Neural cell (in vitro differentiated cells): ENCODE measurements around the gene DNASE1L2. TPM values are rescaled to one million over a fixed set of nuclear protein-coding genes. Genes with fewer than 3 reads are reported as not detected.
"Not testable (repeated sequence)": the region's sequence is repeated elsewhere in the genome, so short reads cannot be mapped to it uniquely, and the experiment has no call there.

Source experiments
- H2AFZ ChIP-seq: fragments of 200-600, 300-800 bp; sonication (generic), shearing (Covaris generic); 2 replicates; pipeline ENCODE4 v1.6.0; 2014; ENCODE audit warnings: low read depth, mild to moderate bottlenecking, antibody characterized with exemption, low read length, moderate library complexity
- H3F3A ChIP-seq: fragments of 200-600 bp; shearing (Covaris generic); 2 replicates; pipeline ENCODE4 v1.6.1; 2016; ENCODE audit warnings: mild to moderate bottlenecking, moderate library complexity, mixed read lengths, antibody characterized with exemption, low read length; ENCODE audit not compliant: insufficient read depth, poor library complexity, severe bottlenecking
- H3K27ac ChIP-seq: fragments of 200-600, 300-800 bp; sonication (generic), shearing (Covaris generic); 2 replicates; pipeline ENCODE4 v1.5.1; 2014; ENCODE audit warnings: mild to moderate bottlenecking, low read length, moderate library complexity
- H3K27me3 ChIP-seq: fragments of 300-800, 200-600 bp; sonication (generic), shearing (Covaris generic); 2 replicates; pipeline ENCODE4 v1.6.0; 2014; ENCODE audit warnings: mild to moderate bottlenecking, low read depth, low read length, moderate library complexity; ENCODE audit not compliant: insufficient read depth
- H3K36me3 ChIP-seq: fragments of 300-800, 200-600 bp; sonication (generic), shearing (Covaris generic); 2 replicates; pipeline ENCODE4 v1.5.1; 2014; ENCODE audit warnings: mild to moderate bottlenecking, antibody characterized with exemption, low read length, moderate library complexity; ENCODE audit not compliant: insufficient read depth
- H3K4me2 ChIP-seq: fragments of 300-800, 200-600 bp; sonication (generic), shearing (Covaris generic); 2 replicates; pipeline ENCODE4 v1.6.0; 2014; ENCODE audit warnings: mild to moderate bottlenecking, low read length
- H3K4me3 ChIP-seq: fragments of 300-800, 200-600 bp; sonication (generic), shearing (Covaris generic); 2 replicates; pipeline ENCODE4 v1.5.1; 2014; ENCODE audit warnings: mild to moderate bottlenecking, low read length, moderate library complexity
- H3K79me2 ChIP-seq: fragments of 200-600 bp; shearing (Covaris generic); replicated peaks from 2 replicates; pipeline ENCODE4 v1.6.0; 2014; ENCODE audit warnings: mild to moderate bottlenecking, low read length, moderate library complexity; ENCODE audit not compliant: insufficient read depth
- H3K9ac ChIP-seq: fragments of 300-800, 200-600 bp; sonication (generic), shearing (Covaris generic); 2 replicates; pipeline ENCODE4 v1.6.1; 2016; ENCODE audit warnings: mild to moderate bottlenecking, low read length, mixed read lengths
- H3K9me2 ChIP-seq: fragments of 200-600 bp; shearing (Covaris generic); 2 replicates; pipeline ENCODE4 v1.6.1; 2016; ENCODE audit warnings: mild to moderate bottlenecking, low read length, mixed read lengths; ENCODE audit not compliant: insufficient read depth
- H3K9me3 ChIP-seq: fragments of 200-600, 300-800 bp; sonication (generic), shearing (Covaris generic); 2 replicates; pipeline ENCODE4 v1.6.1; 2016; ENCODE audit warnings: mild to moderate bottlenecking, mixed run types, low read length, moderate library complexity, mixed read lengths
- H4K20me1 ChIP-seq: fragments of 200-600 bp; shearing (Covaris generic); 2 replicates; pipeline ENCODE4 v1.6.1; 2016; ENCODE audit warnings: mild to moderate bottlenecking, mixed run types; ENCODE audit not compliant: insufficient read depth
- EP300 ChIP-seq: fragments of 450-650 bp; conservative IDR thresholded peaks from 2 replicates; pipeline ENCODE4 v1.6.1; 2014; ENCODE audit warnings: antibody characterized with exemption, mild to moderate bottlenecking, moderate library complexity; ENCODE audit not compliant: poor library complexity, severe bottlenecking
- EZH2 ChIP-seq: fragments of 200-600, 300-800 bp; shearing (Covaris generic), sonication (generic); IDR thresholded peaks from 2 replicates; pipeline ENCODE4 v1.6.1; 2014; ENCODE audit warnings: antibody characterized with exemption, low read length, borderline replicate concordance, mild to moderate bottlenecking; ENCODE audit not compliant: insufficient read depth, poor library complexity, severe bottlenecking
- MXI1 ChIP-seq: fragments of 450-650 bp; conservative IDR thresholded peaks from 2 replicates; pipeline ENCODE4 v1.6.1; 2014; ENCODE audit warnings: antibody characterized with exemption, mild to moderate bottlenecking; ENCODE audit not compliant: poor library complexity, severe bottlenecking
- POLR2AphosphoS5 ChIP-seq: IDR thresholded peaks from 2 replicates; pipeline ENCODE4 v1.6.1; 2012
- RAD21 ChIP-seq: fragments of 450-650 bp; conservative IDR thresholded peaks from 2 replicates; pipeline ENCODE4 v1.6.1; 2014; ENCODE audit warnings: antibody characterized with exemption, mild to moderate bottlenecking, moderate library complexity
- SMC3 ChIP-seq: fragments of 450-650 bp; conservative IDR thresholded peaks from 2 replicates; pipeline ENCODE4 v1.6.1; 2014; ENCODE audit warnings: antibody characterized with exemption, mild to moderate bottlenecking, moderate library complexity; ENCODE audit not compliant: poor library complexity
- TAF1 ChIP-seq: IDR thresholded peaks from 2 replicates; pipeline ENCODE4 v1.6.1; 2012; ENCODE audit warnings: low read depth
- polyA plus RNA-seq: library from polyadenylated mRNA; depleted of rRNA; stranded (reverse); fragments of >200 nt; gene quantifications from 2 replicates; pipeline ENCODE4 v1.2.3, GENCODE V29; 2014
- TF ChIP-seq, protein P1 (sequence below): IDR thresholded peaks from 2 replicates; pipeline ENCODE4 v1.6.1; 2012; ENCODE audit warnings: borderline replicate concordance
- TF ChIP-seq, protein P2 (sequence below): fragments of 450-650 bp; IDR thresholded peaks from 2 replicates; pipeline ENCODE4 v1.5.1; 2014; ENCODE audit warnings: antibody characterized with exemption, mild to moderate bottlenecking, moderate library complexity; ENCODE audit not compliant: poor library complexity, severe bottlenecking

DNASE1L2 gene
- polyA plus RNA-seq, 1 donor from 2014 or later: 10.2 TPM

DNA sequence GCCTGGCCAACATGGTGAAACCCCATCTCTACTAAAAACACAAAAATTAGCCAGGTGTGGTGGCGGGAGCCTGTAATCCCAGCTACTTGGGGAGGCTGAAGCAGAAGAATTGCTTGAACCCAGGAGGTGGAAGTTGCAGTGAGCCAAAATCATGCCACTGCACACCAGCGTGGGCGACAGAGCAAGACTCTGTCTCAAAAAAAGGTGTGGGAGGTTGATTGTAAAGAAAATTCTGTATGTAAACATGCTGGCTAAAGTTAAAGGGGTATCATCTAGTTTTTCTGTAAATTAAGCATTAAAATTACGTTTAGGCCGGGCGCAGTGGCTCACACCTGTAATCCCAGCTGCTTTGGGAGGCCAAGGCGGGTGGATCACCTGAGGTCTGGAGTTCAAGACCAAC lies 22.3 kb downstream of the DNASE1L2 start:
- H3K79me2 ChIP-seq, H3K4me3 ChIP-seq, H2AFZ ChIP-seq, H3K36me3 ChIP-seq, H3K9ac ChIP-seq, H3K4me2 ChIP-seq, H3K27me3 ChIP-seq, H3F3A ChIP-seq, H3K27ac ChIP-seq, H4K20me1 ChIP-seq, H3K9me3 ChIP-seq, H3K9me2 ChIP-seq: not testable (repeated sequence)

DNA sequence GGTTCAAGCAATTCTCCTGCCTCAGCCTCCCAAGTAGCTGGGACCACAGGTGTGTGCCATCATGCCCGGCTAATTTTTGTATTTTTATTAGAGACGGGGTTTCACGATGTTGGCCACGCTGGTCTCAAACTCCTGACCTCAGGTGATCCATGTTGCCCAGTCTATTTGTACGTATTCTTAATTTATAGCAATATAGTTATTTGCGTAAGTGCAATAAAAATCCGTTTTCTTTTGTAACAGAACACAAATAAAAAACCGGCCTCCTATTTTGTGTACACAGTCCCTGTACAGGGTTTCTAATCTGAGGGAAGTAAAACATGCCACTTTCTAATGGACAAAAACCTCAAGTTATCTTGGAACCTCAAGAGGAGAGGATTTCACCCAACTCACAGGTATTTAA lies 24.0 kb downstream of the DNASE1L2 start:
- Histone ChIP-seq H3K27ac (no peak overlapping the region), H3K4me2 (no peak overlapping the region), H3K4me3 (no peak overlapping the region), H4K20me1 (no peaks in the 10 kb centered on the region), H3K9me2 (no peaks in the 10 kb centered on the region), H3F3A (no peaks in the 10 kb centered on the region), H3K9me3 (no peaks in the 10 kb centered on the region), H3K79me2 (peaks cover 18% of the 10 kb centered on the region), H3K27me3 (no peaks in the 10 kb centered on the region), H3K9ac (no peak overlapping the region), H3K36me3 (peaks cover 9% of the 10 kb centered on the region), H2AFZ (no peak overlapping the region)
- TF ChIP-seq EZH2 (no peak), TAF1 (no peak), EP300 (no peak), RAD21 (no peak), SMC3 (no peak), POLR2AphosphoS5 (no peak), MXI1 (no peak)
- TF ChIP-seq, protein P1, sequence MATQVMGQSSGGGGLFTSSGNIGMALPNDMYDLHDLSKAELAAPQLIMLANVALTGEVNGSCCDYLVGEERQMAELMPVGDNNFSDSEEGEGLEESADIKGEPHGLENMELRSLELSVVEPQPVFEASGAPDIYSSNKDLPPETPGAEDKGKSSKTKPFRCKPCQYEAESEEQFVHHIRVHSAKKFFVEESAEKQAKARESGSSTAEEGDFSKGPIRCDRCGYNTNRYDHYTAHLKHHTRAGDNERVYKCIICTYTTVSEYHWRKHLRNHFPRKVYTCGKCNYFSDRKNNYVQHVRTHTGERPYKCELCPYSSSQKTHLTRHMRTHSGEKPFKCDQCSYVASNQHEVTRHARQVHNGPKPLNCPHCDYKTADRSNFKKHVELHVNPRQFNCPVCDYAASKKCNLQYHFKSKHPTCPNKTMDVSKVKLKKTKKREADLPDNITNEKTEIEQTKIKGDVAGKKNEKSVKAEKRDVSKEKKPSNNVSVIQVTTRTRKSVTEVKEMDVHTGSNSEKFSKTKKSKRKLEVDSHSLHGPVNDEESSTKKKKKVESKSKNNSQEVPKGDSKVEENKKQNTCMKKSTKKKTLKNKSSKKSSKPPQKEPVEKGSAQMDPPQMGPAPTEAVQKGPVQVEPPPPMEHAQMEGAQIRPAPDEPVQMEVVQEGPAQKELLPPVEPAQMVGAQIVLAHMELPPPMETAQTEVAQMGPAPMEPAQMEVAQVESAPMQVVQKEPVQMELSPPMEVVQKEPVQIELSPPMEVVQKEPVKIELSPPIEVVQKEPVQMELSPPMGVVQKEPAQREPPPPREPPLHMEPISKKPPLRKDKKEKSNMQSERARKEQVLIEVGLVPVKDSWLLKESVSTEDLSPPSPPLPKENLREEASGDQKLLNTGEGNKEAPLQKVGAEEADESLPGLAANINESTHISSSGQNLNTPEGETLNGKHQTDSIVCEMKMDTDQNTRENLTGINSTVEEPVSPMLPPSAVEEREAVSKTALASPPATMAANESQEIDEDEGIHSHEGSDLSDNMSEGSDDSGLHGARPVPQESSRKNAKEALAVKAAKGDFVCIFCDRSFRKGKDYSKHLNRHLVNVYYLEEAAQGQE: no peak
- TF ChIP-seq, protein P2, sequence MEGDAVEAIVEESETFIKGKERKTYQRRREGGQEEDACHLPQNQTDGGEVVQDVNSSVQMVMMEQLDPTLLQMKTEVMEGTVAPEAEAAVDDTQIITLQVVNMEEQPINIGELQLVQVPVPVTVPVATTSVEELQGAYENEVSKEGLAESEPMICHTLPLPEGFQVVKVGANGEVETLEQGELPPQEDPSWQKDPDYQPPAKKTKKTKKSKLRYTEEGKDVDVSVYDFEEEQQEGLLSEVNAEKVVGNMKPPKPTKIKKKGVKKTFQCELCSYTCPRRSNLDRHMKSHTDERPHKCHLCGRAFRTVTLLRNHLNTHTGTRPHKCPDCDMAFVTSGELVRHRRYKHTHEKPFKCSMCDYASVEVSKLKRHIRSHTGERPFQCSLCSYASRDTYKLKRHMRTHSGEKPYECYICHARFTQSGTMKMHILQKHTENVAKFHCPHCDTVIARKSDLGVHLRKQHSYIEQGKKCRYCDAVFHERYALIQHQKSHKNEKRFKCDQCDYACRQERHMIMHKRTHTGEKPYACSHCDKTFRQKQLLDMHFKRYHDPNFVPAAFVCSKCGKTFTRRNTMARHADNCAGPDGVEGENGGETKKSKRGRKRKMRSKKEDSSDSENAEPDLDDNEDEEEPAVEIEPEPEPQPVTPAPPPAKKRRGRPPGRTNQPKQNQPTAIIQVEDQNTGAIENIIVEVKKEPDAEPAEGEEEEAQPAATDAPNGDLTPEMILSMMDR: no peak

DNA sequence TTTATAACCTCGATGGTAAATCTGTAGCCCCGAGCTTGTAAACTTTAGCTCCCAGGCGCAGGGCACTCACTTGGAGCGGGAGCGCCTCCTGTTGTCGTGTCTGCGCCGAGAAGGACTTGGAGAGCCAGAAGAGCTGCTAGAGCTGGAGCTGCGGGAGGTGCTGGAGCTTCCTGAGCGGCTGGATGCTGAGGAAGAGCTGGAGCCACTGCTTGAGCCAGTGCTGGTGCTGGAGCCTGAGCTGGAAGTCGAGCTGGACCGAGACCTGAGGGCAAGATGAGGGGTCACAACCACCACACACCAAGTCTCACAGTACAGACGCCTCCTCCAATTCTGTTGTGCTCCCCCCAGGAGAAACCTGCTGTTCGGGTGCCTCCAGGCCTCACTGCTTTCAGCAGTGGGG lies 26.8 kb downstream of the DNASE1L2 start:
- H3K36me3 ChIP-seq, H3K9ac ChIP-seq, H3K9me3 ChIP-seq, H3K27me3 ChIP-seq, H4K20me1 ChIP-seq, H3K4me3 ChIP-seq, H3F3A ChIP-seq, H3K27ac ChIP-seq, H2AFZ ChIP-seq, H3K9me2 ChIP-seq, H3K4me2 ChIP-seq: not testable (repeated sequence)
- H3K79me2 ChIP-seq: peaks cover 32% of the 10 kb centered on the region

DNA sequence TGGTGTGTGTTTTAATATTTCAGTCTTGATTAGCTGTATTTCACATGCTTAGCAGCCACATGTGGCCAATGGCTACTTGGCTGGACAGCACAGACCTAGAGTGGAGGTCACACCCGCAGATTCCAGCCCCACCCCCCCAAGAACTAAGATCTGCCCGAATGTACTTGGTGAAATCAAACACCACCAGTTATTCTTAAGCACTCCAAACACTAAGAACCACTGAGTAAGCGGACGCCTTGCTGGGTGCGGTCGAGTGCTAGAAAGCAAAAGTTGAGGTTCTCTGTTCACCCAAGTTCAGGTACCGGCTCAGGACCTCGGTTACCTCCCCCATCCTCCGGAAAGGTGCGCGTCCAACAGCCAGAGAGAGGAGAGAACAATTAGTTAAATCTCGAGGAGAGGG lies 30.6 kb downstream of the DNASE1L2 start:
- H4K20me1 ChIP-seq: not testable (repeated sequence)

DNA sequence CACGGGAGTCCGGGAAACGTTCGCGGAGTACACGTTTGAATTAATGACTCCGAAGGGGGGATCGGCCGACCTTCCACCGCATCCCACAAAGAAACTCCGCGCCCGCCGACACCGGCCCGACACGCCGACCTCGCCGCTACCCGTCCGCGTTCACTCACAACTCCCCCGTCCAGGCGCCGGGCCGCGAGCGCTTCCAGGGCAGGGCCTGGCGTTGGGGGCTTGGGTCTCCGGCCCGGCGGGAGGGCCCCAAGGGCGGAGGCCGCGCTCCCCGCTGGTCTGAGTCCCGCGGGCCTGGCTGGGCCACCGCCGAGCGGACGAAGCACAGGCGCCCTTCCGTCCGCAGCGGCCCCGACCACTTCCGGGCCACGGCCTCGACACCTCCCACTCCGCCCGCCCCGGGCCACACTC lies 31.3 kb downstream of the DNASE1L2 start:
- Histone ChIP-seq H3K4me3 (peak overlapping the region; percentile 98), H2AFZ (peak overlapping the region; percentile 60), H3K27ac (peak overlapping the region; percentile 89), H3K9ac (peak overlapping the region; percentile 85), H3K4me2 (peak overlapping the region; percentile 44), H3K79me2 (peaks cover 32% of the 10 kb centered on the region)
- H3K27me3 ChIP-seq, H3K9me2 ChIP-seq, H3F3A ChIP-seq, H3K36me3 ChIP-seq, H4K20me1 ChIP-seq, H3K9me3 ChIP-seq: not testable (repeated sequence)

More for the DNA sequence above, 30.6 kb downstream of the DNASE1L2 start:
- H3K27me3 ChIP-seq, H3F3A ChIP-seq, H3K27ac ChIP-seq, H3K9me3 ChIP-seq, H2AFZ ChIP-seq, H3K36me3 ChIP-seq, H3K9me2 ChIP-seq: not testable (repeated sequence)
- Histone ChIP-seq H3K9ac (peak overlapping the region; percentile 85), H3K4me2 (peak overlapping the region; percentile 65), H3K4me3 (peak overlapping the region; percentile 98), H3K79me2 (peaks cover 32% of the 10 kb centered on the region)
